Mucosa of descending colon (tissue), 3 donors: Measurements from ENCODE around the gene CIPC. TPM values are rescaled to one million over a fixed set of nuclear protein-coding genes. Genes with fewer than 3 reads are reported as not detected.

Source experiments
- ATAC-seq: fragments of 200-7000 bp; cut with Tn5 transposase; one replicate; pipeline ENCODE4 v1.9.1; 2020; ENCODE audit warnings: mild to moderate bottlenecking, moderate library complexity
- DNase-seq, 3 donors: peaks; one replicate each; pipeline ENCODE4 v3.0.0-alpha.2; 2020
- H3K36me3 ChIP-seq: fragments of 200-600 bp; one replicate; pipeline ENCODE4 v1.8.0; 2021; ENCODE audit warnings: low read depth, mild to moderate bottlenecking
- H3K4me1 ChIP-seq: fragments of 200-600 bp; one replicate; pipeline ENCODE4 v1.8.0; 2021; ENCODE audit warnings: low read depth, mild to moderate bottlenecking
- H3K4me3 ChIP-seq: fragments of 200-600 bp; one replicate; pipeline ENCODE4 v1.8.0; 2021; ENCODE audit warnings: mild to moderate bottlenecking
- H3K9me3 ChIP-seq: fragments of 200-600 bp; one replicate; pipeline ENCODE4 v1.8.0; 2021; ENCODE audit warnings: mild to moderate bottlenecking
- intact Hi-C, 2 donors: fragments of 100-400 bp; cut with DNase I in 1 of 2; cut with micrococcal nuclease in 1 of 2; formaldehyde crosslinking; loops; one replicate each; pipeline versions ENCODE4 v1.11.0 to v1.11.1; 2022; cut with DNase I, micrococcal nuclease
- total RNA-seq, 3 donors: library from RNA; stranded (reverse); fragmentation: NEBNext Ultra II Directional in 2 of 3; extraction: Animal tissue kit (Norgen Biotek cat#: 25700) in 2 of 3; gene quantifications; one replicate each; pipeline versions ENCODE4 v1.2.1 to v1.2.4, GENCODE V29; 2021 to 2023
- TF ChIP-seq, protein P1 (sequence below): fragments of 200-600 bp; IDR thresholded peaks from one replicate; pipeline ENCODE4 v1.8.0; 2022; ENCODE audit warnings: antibody characterized with exemption, mild to moderate bottlenecking
- donor health status: DM: no; HTN: no; CAD: no; lungs with moderate emphysema.
- donor health status: DM: no; HTN: no; CAD: no.
- donor health status: DM: no; HTN: yes; CAD: no.

CIPC gene
- total RNA-seq, 3 donors from 2014 or later = 45.7 to 84.9 (median 61.0) TPM

DNA sequence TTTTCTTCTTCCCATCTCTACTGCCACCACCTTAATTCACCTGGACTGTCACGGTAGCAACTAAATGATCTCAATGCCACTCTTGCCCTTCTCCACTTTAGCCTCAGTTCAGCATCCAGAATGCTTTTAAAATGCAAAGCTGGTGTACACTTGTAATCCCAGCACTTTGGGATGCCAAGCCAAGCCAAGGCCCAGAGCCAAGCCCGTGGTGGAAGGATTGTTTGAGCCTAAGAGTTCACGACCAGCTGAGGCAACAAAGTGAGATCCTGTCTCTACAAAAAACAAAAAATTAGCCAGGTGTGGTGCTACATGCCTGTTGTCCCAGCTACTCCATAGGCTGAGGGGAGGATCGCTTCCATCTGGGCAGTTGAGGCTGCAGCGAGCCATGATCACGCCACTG lies 5.9 kb downstream of the CIPC start:
- intact Hi-C loops = no loop called here
- TF ChIP-seq, protein P1, sequence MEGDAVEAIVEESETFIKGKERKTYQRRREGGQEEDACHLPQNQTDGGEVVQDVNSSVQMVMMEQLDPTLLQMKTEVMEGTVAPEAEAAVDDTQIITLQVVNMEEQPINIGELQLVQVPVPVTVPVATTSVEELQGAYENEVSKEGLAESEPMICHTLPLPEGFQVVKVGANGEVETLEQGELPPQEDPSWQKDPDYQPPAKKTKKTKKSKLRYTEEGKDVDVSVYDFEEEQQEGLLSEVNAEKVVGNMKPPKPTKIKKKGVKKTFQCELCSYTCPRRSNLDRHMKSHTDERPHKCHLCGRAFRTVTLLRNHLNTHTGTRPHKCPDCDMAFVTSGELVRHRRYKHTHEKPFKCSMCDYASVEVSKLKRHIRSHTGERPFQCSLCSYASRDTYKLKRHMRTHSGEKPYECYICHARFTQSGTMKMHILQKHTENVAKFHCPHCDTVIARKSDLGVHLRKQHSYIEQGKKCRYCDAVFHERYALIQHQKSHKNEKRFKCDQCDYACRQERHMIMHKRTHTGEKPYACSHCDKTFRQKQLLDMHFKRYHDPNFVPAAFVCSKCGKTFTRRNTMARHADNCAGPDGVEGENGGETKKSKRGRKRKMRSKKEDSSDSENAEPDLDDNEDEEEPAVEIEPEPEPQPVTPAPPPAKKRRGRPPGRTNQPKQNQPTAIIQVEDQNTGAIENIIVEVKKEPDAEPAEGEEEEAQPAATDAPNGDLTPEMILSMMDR = no peak
- ATAC-seq = no peak
- Histone ChIP-seq H3K4me3 (no peak overlapping the region), H3K4me1 (peaks cover 39% of the 10 kb centered on the region), H3K36me3 (no peaks in the 10 kb centered on the region), H3K9me3 (no peaks in the 10 kb centered on the region)
- no peak for DNase-seq

DNA sequence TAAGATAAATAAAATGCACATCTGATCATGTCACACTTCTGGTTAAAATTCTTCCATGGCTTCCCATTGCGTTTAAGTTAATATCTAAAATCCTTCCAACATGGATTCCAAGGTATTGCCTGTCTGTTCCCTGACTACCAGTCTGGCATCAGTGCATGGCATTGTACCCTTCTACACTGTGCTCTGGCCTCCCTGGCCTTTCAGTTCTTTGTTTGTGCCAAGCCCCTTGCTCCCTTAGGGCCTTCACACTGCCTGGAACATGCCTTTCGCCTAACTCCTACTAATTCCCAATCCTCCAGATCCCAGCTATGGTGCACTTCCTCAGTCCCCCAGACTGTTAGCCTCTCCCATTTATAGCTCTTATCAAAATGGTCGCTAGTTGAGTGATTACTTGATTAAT lies 6.3 kb downstream of the CIPC start:
- Histone ChIP-seq H3K9me3 (no peaks in the 10 kb centered on the region), H3K36me3 (no peaks in the 10 kb centered on the region), H3K4me1 (peaks cover 34% of the 10 kb centered on the region), H3K4me3 (no peak overlapping the region)
- ATAC-seq (no peak), DNase-seq (no peak)
- TF ChIP-seq, protein P1 = no peak
- intact Hi-C loops = no loop called here

DNA sequence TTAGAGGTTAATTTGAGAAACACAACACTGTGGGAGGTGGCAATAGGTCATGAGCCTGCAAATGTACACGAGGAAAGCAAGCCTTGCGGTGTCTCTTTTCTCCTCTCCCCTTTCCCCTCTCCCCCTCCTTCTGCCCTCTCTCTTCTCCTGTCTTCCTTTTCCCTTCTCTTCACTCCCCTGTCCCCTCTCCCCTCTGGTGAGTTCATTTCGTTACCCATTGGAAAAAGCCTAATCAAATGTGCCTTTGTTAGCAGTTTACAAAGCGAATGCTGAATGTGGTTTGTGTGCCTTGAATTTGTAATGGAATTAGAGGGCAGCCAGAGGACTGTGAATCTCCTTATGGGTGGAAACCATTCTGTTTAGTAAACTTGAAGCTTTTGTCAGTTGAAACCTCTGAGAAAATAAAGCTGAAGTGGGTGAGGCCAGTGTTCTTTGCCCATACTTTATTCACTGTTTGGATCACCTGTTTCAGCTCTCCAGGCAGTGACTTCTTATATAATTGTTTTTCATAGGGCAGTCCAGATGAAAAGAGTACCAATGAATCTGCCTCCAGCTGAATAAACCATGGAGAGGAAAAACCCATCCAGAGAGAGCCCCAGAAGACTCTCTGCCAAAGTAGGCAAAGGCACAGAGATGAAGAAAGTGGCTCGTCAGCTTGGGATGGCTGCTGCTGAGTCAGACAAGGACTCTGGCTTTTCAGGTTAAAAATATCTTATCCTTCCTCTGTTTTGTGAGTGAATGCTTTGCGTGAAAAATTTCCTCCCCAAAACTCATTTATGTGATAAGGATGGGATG lies 7.3 kb downstream of the CIPC start:
- peaks cover 25% of the 10 kb centered on the region for H3K4me1 ChIP-seq
- H3K4me3 ChIP-seq = no peak overlapping the region
- TF ChIP-seq, protein P1 = no peak
- ATAC-seq (no peak), DNase-seq (no peak)
- no peaks in the 10 kb centered on the region for H3K9me3 ChIP-seq
- no peaks in the 10 kb centered on the region for H3K36me3 ChIP-seq
- intact Hi-C loops = no loop called here

DNA sequence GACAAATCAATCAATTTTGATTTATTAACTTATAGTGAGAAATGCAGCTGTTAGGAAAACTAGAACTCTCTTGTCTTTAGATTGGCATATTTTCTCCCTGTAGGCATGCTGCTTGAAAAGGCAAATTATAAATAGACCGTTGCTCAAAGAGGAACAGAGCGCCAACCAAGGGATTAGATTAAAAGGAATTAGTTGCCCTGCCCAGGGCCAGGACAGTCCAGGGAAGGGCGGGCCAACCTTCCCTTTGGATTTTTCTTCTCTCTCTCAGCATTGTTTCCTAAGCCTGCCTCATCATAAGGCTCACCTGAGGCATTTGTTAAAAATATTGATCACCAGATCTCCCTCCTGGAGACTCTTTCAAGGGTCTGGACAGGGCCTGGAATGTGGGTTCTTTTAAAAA lies 8.6 kb downstream of the CIPC start:
- TF ChIP-seq, protein P1 = no peak

DNA sequence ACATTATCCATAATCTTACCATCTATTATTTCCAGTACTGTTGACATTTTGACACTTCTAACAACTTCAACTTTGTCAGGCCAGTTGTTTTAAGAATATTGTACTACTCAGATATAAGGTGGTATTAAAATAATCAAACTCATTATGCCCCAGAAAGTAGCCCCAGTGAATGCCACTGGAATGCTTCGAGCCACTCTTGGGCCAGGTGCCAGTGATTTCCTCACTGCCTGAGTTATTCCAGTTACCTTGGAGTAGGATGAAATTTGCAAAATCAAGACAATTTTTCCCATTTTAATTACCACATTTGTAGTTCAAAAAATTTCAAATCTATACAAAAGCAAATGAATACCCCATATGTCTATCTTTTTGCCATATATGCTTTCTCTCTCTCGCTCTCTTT lies 9.2 kb downstream of the CIPC start:
- DNase-seq = no peak
- Histone ChIP-seq H3K4me3 (no peak overlapping the region), H3K4me1 (peaks cover 8% of the 10 kb centered on the region), H3K36me3 (no peaks in the 10 kb centered on the region), H3K9me3 (no peaks in the 10 kb centered on the region)
- TF ChIP-seq, protein P1 = no peak
- ATAC-seq = no peak
- intact Hi-C loops = no loop called here

More for the DNA sequence above, 8.6 kb downstream of the CIPC start:
- no peaks in the 10 kb centered on the region for H3K9me3 ChIP-seq
- no peak for DNase-seq
- intact Hi-C loops = no loop called here
- H3K36me3 ChIP-seq = no peaks in the 10 kb centered on the region
- peaks cover 12% of the 10 kb centered on the region for H3K4me1 ChIP-seq
- ATAC-seq = no peak
- no peak overlapping the region for H3K4me3 ChIP-seq
